MM.1S (cell line): ENCODE measurements around the gene VAPB.

Experiments
- DNase-seq: peaks from one replicate; pipeline ENCODE4 v3.0.0-alpha.2; 2015
- H2AFZ ChIP-seq: fragments of 300-600 bp; sonication (generic); 2 replicates; pipeline ENCODE4 v1.6.0; 2016; ENCODE audit warnings: antibody characterized with exemption, low read length
- H3F3A ChIP-seq: fragments of 300-600 bp; sonication (generic); 2 replicates; pipeline ENCODE4 v1.6.1; 2016; ENCODE audit warnings: mild to moderate bottlenecking, antibody characterized with exemption, low read length, moderate library complexity, mixed read lengths; ENCODE audit not compliant: insufficient read depth
- H3K27ac ChIP-seq: fragments of 300-600 bp; sonication (generic); 2 replicates; pipeline ENCODE4 v1.5.1; 2016; ENCODE audit warnings: mild to moderate bottlenecking, low read length
- H3K27me3 ChIP-seq: fragments of 300-600 bp; sonication (generic); replicated peaks from 2 replicates; pipeline ENCODE4 v1.6.0; 2016; ENCODE audit warnings: low read length; ENCODE audit not compliant: insufficient read depth
- H3K36me3 ChIP-seq: fragments of 300-600 bp; sonication (generic); replicated peaks from 2 replicates; pipeline ENCODE4 v1.6.1; 2016; ENCODE audit warnings: mild to moderate bottlenecking, low read length, mixed read lengths; ENCODE audit not compliant: insufficient read depth
- H3K4me1 ChIP-seq: fragments of 300-600 bp; sonication (generic); 2 replicates; pipeline ENCODE4 v1.6.1; 2016; ENCODE audit warnings: low read length, mixed read lengths
- H3K4me2 ChIP-seq: fragments of 300-600 bp; sonication (generic); 2 replicates; pipeline ENCODE4 v1.6.0; 2016; ENCODE audit warnings: low read depth, low read length
- H3K4me3 ChIP-seq: fragments of 300-600 bp; sonication (generic); 2 replicates; pipeline ENCODE4 v1.5.1; 2016; ENCODE audit warnings: low read length, mixed read lengths
- H3K79me2 ChIP-seq: fragments of 300-600 bp; sonication (generic); 2 replicates; pipeline ENCODE4 v1.6.1; 2016; ENCODE audit warnings: mixed run types, low read length, mixed read lengths
- H3K9ac ChIP-seq: fragments of 300-600 bp; sonication (generic); 2 replicates; pipeline ENCODE4 v1.6.1; 2016; ENCODE audit warnings: low read length, mixed read lengths
- H3K9me2 ChIP-seq: fragments of 300-600 bp; sonication (generic); replicated peaks from 2 replicates; pipeline ENCODE4 v1.6.1; 2016; ENCODE audit warnings: mild to moderate bottlenecking, low read length, mixed read lengths; ENCODE audit not compliant: insufficient read depth
- H3K9me3 ChIP-seq: fragments of 300-600 bp; sonication (generic); replicated peaks from 2 replicates; pipeline ENCODE4 v1.6.1; 2016; ENCODE audit warnings: mild to moderate bottlenecking, low read length, mixed read lengths; ENCODE audit not compliant: insufficient read depth
- H4K20me1 ChIP-seq: fragments of 300-600 bp; sonication (generic); 2 replicates; pipeline ENCODE4 v1.6.1; 2016; ENCODE audit warnings: mild to moderate bottlenecking, low read length, moderate library complexity, mixed read lengths; ENCODE audit not compliant: insufficient read depth
- EZH2 ChIP-seq: fragments of 300-600 bp; sonication (generic); optimal IDR thresholded peaks from 2 replicates; pipeline ENCODE3; 2017; ENCODE audit warnings: low read depth, mild to moderate bottlenecking, antibody characterized with exemption, low read length, mixed read lengths
- EZH2phosphoT487 ChIP-seq: fragments of 300-600 bp; sonication (generic); IDR thresholded peaks from 2 replicates; pipeline ENCODE4 v1.6.1; 2018; ENCODE audit warnings: antibody characterized with exemption, low read length
- TF ChIP-seq, protein P1 (sequence below): fragments of 300-600 bp; sonication (generic); IDR thresholded peaks from 2 replicates; pipeline ENCODE4 v1.5.1; 2016; ENCODE audit warnings: antibody characterized with exemption, low read length, mixed read lengths

The VAPB gene

GRCh38 chr20:58464838-58465237 lies 75.8 kb downstream of the VAPB start:
- DNase-seq: no peak
- Histone ChIP-seq H3K27me3 (no peaks in the 10 kb centered on the region), H3K36me3 (no peaks in the 10 kb centered on the region), H3K9me3 (no peaks in the 10 kb centered on the region), H3K9me2 (no peaks in the 10 kb centered on the region), H3K4me3 (no peak overlapping the region), H3F3A (no peaks in the 10 kb centered on the region), H3K4me1 (no peaks in the 10 kb centered on the region), H4K20me1 (no peaks in the 10 kb centered on the region), H3K9ac (no peak overlapping the region), H2AFZ (no peak overlapping the region), H3K4me2 (no peak overlapping the region), H3K27ac (no peak overlapping the region), H3K79me2 (no peaks in the 10 kb centered on the region)
- TF ChIP-seq EZH2: no peak
- TF ChIP-seq, protein P1, sequence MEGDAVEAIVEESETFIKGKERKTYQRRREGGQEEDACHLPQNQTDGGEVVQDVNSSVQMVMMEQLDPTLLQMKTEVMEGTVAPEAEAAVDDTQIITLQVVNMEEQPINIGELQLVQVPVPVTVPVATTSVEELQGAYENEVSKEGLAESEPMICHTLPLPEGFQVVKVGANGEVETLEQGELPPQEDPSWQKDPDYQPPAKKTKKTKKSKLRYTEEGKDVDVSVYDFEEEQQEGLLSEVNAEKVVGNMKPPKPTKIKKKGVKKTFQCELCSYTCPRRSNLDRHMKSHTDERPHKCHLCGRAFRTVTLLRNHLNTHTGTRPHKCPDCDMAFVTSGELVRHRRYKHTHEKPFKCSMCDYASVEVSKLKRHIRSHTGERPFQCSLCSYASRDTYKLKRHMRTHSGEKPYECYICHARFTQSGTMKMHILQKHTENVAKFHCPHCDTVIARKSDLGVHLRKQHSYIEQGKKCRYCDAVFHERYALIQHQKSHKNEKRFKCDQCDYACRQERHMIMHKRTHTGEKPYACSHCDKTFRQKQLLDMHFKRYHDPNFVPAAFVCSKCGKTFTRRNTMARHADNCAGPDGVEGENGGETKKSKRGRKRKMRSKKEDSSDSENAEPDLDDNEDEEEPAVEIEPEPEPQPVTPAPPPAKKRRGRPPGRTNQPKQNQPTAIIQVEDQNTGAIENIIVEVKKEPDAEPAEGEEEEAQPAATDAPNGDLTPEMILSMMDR: no peak
- TF ChIP-seq EZH2phosphoT487: no peak

DNA sequence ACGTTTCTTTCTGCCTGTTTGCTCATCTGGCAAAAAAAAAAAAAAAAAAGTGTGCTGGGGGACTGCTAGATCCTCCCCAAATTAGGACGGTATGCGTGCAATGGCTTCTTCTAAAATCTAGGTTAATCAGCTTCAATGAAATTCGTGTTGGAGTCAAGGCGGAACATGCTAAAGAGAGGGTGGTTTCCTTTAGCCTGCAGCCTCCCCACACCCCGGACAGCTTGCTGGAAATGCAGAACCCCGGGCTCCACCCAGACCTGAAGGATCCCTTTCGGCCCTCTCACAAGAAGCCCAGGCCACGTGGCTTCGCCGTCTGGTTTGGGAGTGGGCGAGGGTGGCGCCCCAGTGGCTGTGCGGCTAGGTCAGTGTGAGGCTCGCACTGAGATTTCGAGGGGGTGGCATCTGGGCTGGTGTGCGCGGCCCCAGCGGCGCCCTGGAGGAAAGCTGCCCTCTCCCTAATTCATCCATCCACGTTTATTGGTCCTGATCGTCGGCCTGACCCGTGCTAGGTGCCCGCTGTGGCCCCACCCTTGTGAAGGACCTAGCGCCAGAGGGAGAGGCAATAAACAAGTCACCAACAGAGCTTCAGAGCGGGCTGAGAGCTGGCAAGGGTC lies 77.2 kb downstream of the VAPB start:
- Histone ChIP-seq H3K27ac (no peak overlapping the region), H3K4me1 (no peaks in the 10 kb centered on the region), H3K9ac (no peak overlapping the region), H3K4me2 (no peak overlapping the region), H3K79me2 (no peaks in the 10 kb centered on the region), H3K36me3 (no peaks in the 10 kb centered on the region), H3K27me3 (no peaks in the 10 kb centered on the region), H3K4me3 (no peak overlapping the region), H4K20me1 (no peaks in the 10 kb centered on the region), H2AFZ (no peak overlapping the region), H3K9me3 (no peaks in the 10 kb centered on the region), H3K9me2 (no peaks in the 10 kb centered on the region), H3F3A (no peaks in the 10 kb centered on the region)
- DNase-seq: no peak
- no peak for TF ChIP-seq EZH2
- no peak for TF ChIP-seq EZH2phosphoT487
- TF ChIP-seq, protein P1: no peak

DNA sequence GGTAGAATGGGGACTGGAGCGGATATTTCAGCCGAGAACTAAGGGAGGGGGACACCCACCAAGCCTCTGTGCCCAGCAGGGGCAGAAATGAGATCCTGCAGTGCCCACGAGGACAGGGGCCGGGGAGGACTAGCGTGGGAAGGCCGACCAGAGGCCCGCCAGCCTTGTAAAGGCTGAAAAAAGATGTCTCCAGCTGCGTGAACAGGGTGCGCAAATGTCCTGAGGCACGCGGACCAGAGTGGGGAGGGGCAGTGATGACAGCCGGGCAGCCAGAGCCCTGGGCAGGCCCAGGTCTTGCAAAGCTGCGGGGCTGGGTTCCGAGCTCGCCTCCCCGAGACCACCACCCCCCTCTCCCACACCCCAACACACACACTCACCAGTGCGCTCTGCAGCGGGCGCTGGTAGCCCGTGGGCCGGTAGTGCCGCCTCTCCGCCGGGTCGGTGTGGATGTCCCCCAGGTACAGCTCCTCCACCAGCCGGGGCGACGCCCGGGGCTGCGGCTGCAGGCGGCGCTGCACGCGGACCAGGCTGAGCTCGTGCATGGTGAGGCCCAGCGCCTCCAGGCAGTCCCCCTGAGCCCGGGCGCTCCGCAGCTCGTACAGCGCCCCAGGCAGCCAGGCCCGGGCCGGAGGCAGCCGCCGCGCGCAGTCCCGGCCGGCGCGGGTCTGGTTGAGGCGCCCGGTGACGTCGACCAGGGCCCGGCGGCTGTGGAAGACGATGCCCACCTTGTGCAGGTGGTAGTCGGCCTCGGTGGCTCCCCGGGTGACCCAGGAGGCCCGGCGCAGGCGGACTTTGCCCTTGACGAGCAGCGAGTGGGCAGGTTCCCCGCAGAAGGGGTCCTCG lies 77.9 kb downstream of the VAPB start:
- TF ChIP-seq EZH2 (no peak), EZH2phosphoT487 (no peak)
- TF ChIP-seq, protein P1: no peak
- Histone ChIP-seq H3K36me3 (no peaks in the 10 kb centered on the region), H3F3A (no peaks in the 10 kb centered on the region)

More for the DNA sequence above, 77.9 kb downstream of the VAPB start:
- Histone ChIP-seq H3K27ac (no peak overlapping the region), H3K27me3 (no peaks in the 10 kb centered on the region), H3K4me3 (no peak overlapping the region), H4K20me1 (no peaks in the 10 kb centered on the region), H2AFZ (no peak overlapping the region), H3K9me3 (no peaks in the 10 kb centered on the region), H3K4me1 (no peaks in the 10 kb centered on the region), H3K79me2 (no peaks in the 10 kb centered on the region), H3K9me2 (no peaks in the 10 kb centered on the region), H3K9ac (no peak overlapping the region), H3K4me2 (no peak overlapping the region)
- no peak for DNase-seq
